K562 (cell line): ENCODE measurements around the gene THRSP. TPM values are rescaled to one million over a fixed set of nuclear protein-coding genes. Genes with fewer than 3 reads are reported as not detected.

Experiments
- ATAC-seq: fragments of 200-7000 bp; cut with Tn5 transposase; 3 replicates; pipeline ENCODE4 v1.9.1; 2020; ENCODE audit warnings: moderate library complexity
- BruUV-seq: library from RNA; stranded (reverse); fragments of 400-500 nt; replicated peaks from 2 replicates; lab custom pipeline; 2021; lab: Mats Ljungman, UMichigan
- CTCF ChIA-PET: fragments of 300-600 bp; formaldehyde crosslinking; extraction: SDS; loops from one replicate; lab custom pipeline; 2021; ENCODE audit warnings: low intra/inter-chr PET ratio; lab: Yijun Ruan, JAX
- POLR2A ChIA-PET: fragments of 300-600, 350-650 bp; sonication (Branson Sonifier 250); formaldehyde crosslinking; extraction: SDS; loops from one replicate; lab custom pipeline; 2021; ENCODE audit warnings: antibody characterized with exemption, inconsistent platforms; lab: Yijun Ruan, JAX
- DNase-seq, 4 experiments: peaks; one replicate each; pipeline versions ENCODE4 v3.0.0 to v3.0.0-alpha.2; 2011 to 2018; ENCODE audit warnings: low spot score in 3 of 4, mixed read lengths in 3 of 4; ENCODE audit errors: extremely low read depth in 1 of 4
- FAIRE-seq: peaks from 2 replicates; lab custom pipeline; 2011; peaks lifted over from hg19 to GRCh38; lab: Jason Lieb, UNC
- H2AFZ ChIP-seq: 2 replicates; pipeline ENCODE4 v1.6.0; 2011; ENCODE audit warnings: low read depth, low read length, control low read depth, inconsistent platforms
- H3K27ac ChIP-seq: fragments of 200-600 bp; 3 replicates; pipeline ENCODE4 v1.8.0; 2011; ENCODE audit warnings: low read depth, mild to moderate bottlenecking, control low read depth, inconsistent platforms, low read length, moderate library complexity, mixed read lengths; ENCODE audit errors: extremely low read depth
- H3K27me3 ChIP-seq, 2 experiments: fragments of 300-600 bp in 1 of 2; 2 replicates in 1 of 2; 3 replicates in 1 of 2; pipeline versions ENCODE4 v1.6.0 to v1.8.0; 2011; ENCODE audit warnings: inconsistent platforms in 2 of 2, low read length in 2 of 2, mild to moderate bottlenecking in 1 of 2, mixed read lengths in 1 of 2, moderate library complexity in 1 of 2; ENCODE audit not compliant: control insufficient read depth in 2 of 2, insufficient read depth in 2 of 2
- H3K36me3 ChIP-seq: fragments of 300-600 bp; 3 replicates; pipeline ENCODE4 v1.8.0; 2011; ENCODE audit warnings: mild to moderate bottlenecking, low read length, inconsistent platforms; ENCODE audit not compliant: control insufficient read depth, insufficient read depth
- H3K4me1 ChIP-seq, 2 experiments: fragments of 200-600 bp in 1 of 2; replicated peaks in 1 of 2; 2 replicates in 1 of 2; 3 replicates in 1 of 2; pipeline versions ENCODE4 v1.5.1 to v1.8.0; 2011; ENCODE audit warnings: inconsistent platforms in 2 of 2, low read length in 2 of 2, mild to moderate bottlenecking in 1 of 2, mixed read lengths in 1 of 2, moderate library complexity in 1 of 2; ENCODE audit not compliant: control insufficient read depth in 2 of 2, insufficient read depth in 2 of 2
- H3K4me2 ChIP-seq: 2 replicates; pipeline ENCODE4 v1.6.1; 2011; ENCODE audit warnings: low read length, control low read depth, inconsistent platforms, mixed read lengths; ENCODE audit not compliant: insufficient read depth
- H3K4me3 ChIP-seq: fragments of 200-600 bp; sonication (generic), shearing (Covaris generic); 2 replicates; pipeline ENCODE4 v1.5.1; 2016; ENCODE audit warnings: control low read depth, inconsistent platforms
- H3K79me2 ChIP-seq: fragments of 200-600 bp; 3 replicates; pipeline ENCODE4 v1.8.0; 2011; ENCODE audit warnings: low read length, inconsistent platforms; ENCODE audit not compliant: control insufficient read depth, insufficient read depth
- H3K9ac ChIP-seq, 2 experiments: 2 replicates each; pipeline versions ENCODE4 v1.6.0 to v1.6.1; 2011; ENCODE audit warnings: low read depth in 2 of 2, low read length in 2 of 2, control low read depth in 1 of 2, inconsistent platforms in 1 of 2, mild to moderate bottlenecking in 1 of 2, mixed read lengths in 1 of 2; ENCODE audit not compliant: insufficient read depth in 1 of 2
- H3K9me1 ChIP-seq: one replicate; pipeline ENCODE4 v1.6.0; 2011; ENCODE audit warnings: inconsistent platforms, mild to moderate bottlenecking, low read length, moderate library complexity; ENCODE audit not compliant: control insufficient read depth, insufficient read depth
- H3K9me3 ChIP-seq: replicated peaks from 2 replicates; pipeline ENCODE4 v1.5.1; 2011; ENCODE audit warnings: low read depth, low read length, inconsistent platforms; ENCODE audit not compliant: control insufficient read depth, insufficient read depth
- H4K20me1 ChIP-seq: replicated peaks from 2 replicates; pipeline ENCODE4 v1.6.1; 2011; ENCODE audit warnings: low read length, inconsistent platforms, mixed read lengths; ENCODE audit not compliant: control insufficient read depth, insufficient read depth
- EP300 ChIP-seq: IDR thresholded peaks from 2 replicates; pipeline ENCODE4 v1.6.1; 2012; ENCODE audit warnings: low read length, improper control_type of control experiment
- EZH2 ChIP-seq: IDR thresholded peaks from 2 replicates; pipeline ENCODE4 v1.6.1; 2012; ENCODE audit warnings: low read depth, mild to moderate bottlenecking, inconsistent platforms, low read length, borderline replicate concordance
- FOXJ2 ChIP-seq: fragments of 200-800 bp; sonication (Bioruptor generic); IDR thresholded peaks from 2 replicates; pipeline ENCODE4 v1.6.1; 2016; ENCODE audit warnings: missing genetic modification characterization, missing compliant biosample characterization
- MCM3 ChIP-seq: fragments of 450-650 bp; IDR thresholded peaks from 2 replicates; pipeline ENCODE4 v1.6.1; 2016
- MECOM ChIP-seq: fragments of 250-450 bp; sonication (Bioruptor Pico); IDR thresholded peaks from 2 replicates; pipeline ENCODE4 v1.8.0; 2022; ENCODE audit warnings: inconsistent platforms
- MXI1 ChIP-seq: IDR thresholded peaks from 2 replicates; pipeline ENCODE4 v1.6.1; 2011; ENCODE audit warnings: low read depth, mild to moderate bottlenecking, improper control_type of control experiment, low read length
- NFIC ChIP-seq: fragments of 450-650 bp; IDR thresholded peaks from 2 replicates; pipeline ENCODE4 v1.6.1; 2017; ENCODE audit warnings: mild to moderate bottlenecking, inconsistent platforms
- NFIX ChIP-seq: fragments of 250-450 bp; sonication (Bioruptor Pico); IDR thresholded peaks from 2 replicates; pipeline ENCODE4 v1.4.0; 2020; ENCODE audit warnings: low read depth, mild to moderate bottlenecking, moderate library complexity
- NR2C1 ChIP-seq, 2 experiments: fragments of 450-650 bp; IDR thresholded peaks; 2 replicates each; pipeline ENCODE4 v1.6.1; 2017; ENCODE audit warnings: mild to moderate bottlenecking in 2 of 2, antibody characterized with exemption in 1 of 2, inconsistent platforms in 1 of 2, missing compliant biosample characterization in 1 of 2, missing genetic modification characterization in 1 of 2
- POLR2AphosphoS2 ChIP-seq: IDR thresholded peaks from 2 replicates; pipeline ENCODE4 v1.6.1; 2012; ENCODE audit warnings: low read length, improper control_type of control experiment
- POLR2B ChIP-seq: fragments of 450-650 bp; IDR thresholded peaks from 2 replicates; pipeline ENCODE4 v1.6.1; 2018; ENCODE audit warnings: low read depth; ENCODE audit not compliant: partially characterized antibody
- SMAD1 ChIP-seq: fragments of 150-350 bp; IDR thresholded peaks from 2 replicates; pipeline ENCODE4 v1.6.1; 2014; ENCODE audit warnings: low read length, low read depth; ENCODE audit not compliant: partially characterized antibody
- TEAD2 ChIP-seq: fragments of 450-650 bp; IDR thresholded peaks from 2 replicates; pipeline ENCODE4 v1.6.1; 2016; ENCODE audit warnings: missing genetic modification characterization, control low read depth, missing compliant biosample characterization
- ZBTB33 ChIP-seq: sonication (generic); formaldehyde crosslinking; IDR thresholded peaks from 2 replicates; pipeline ENCODE4 v1.8.1; 2023; ENCODE audit warnings: mild to moderate bottlenecking, missing genetic modification reagents
- ZNF274 ChIP-seq: IDR thresholded peaks from 2 replicates; pipeline ENCODE4 v1.6.1; 2011; ENCODE audit warnings: low read depth, mild to moderate bottlenecking, low read length, moderate library complexity, borderline replicate concordance
- ZNF436 ChIP-seq: fragments of 250-450, 450-650 bp; sonication (Bioruptor Pico); formaldehyde crosslinking; IDR thresholded peaks from 2 replicates; pipeline ENCODE4 v1.7.0; 2020; ENCODE audit warnings: mild to moderate bottlenecking
- ZNF445 ChIP-seq: fragments of 250-450 bp; sonication (Bioruptor Pico); IDR thresholded peaks from 2 replicates; pipeline ENCODE4 v1.4.0; 2020; ENCODE audit warnings: low read depth, mild to moderate bottlenecking, moderate library complexity
- WGBS: fragments of 100-300 bp; shearing (Covaris generic); methylation state at CpG from one replicate; pipeline ENCODE4 v1.1.6; 2016; ENCODE audit warnings: low coverage, mixed read lengths; ENCODE audit not compliant: insufficient coverage; ENCODE audit errors: missing lambda C conversion rate; 5-methylcytosine and 5-hydroxymethylcytosine counted together
- in situ Hi-C: fragments of 300-500 bp; cut with MboI; formaldehyde crosslinking; loops from 4 replicates; pipeline ENCODE4 v1.15.0; 2018; ENCODE audit warnings: inconsistent platforms, mixed read lengths
- intact Hi-C: fragments of 100-400 bp; cut with micrococcal nuclease; formaldehyde crosslinking; loops from 2 replicates; pipeline ENCODE4 v1.14.2; 2022
- polyA plus RNA-seq, 8 experiments: library from polyadenylated mRNA; depleted of rRNA in 4 of 8; stranded (reverse) in 5 of 8; unstranded in 3 of 8; fragments of >200 nt; fragmentation: Nextera tagmentation in 2 of 8; fragmentation: Illumina TruSeq in 1 of 8; extraction: Ambion mirVana in 2 of 8; extraction: Trizol in 1 of 8; gene quantifications; 2 replicates each; pipeline versions ENCODE4 v1.2.1 to v1.2.3, GENCODE V29; 2011 to 2014; ENCODE audit warnings: inconsistent platforms in 1 of 8, missing spikeins in 1 of 8
- total RNA-seq, 7 experiments: library from RNA; depleted of rRNA in 6 of 7; stranded (reverse); fragments of >200 nt in 6 of 7; fragmentation: Illumina TruSeq in 2 of 7; extraction: Trizol in 2 of 7; gene quantifications; 2 replicates each; pipeline versions ENCODE4 v1.2.1 to v1.2.3, GENCODE V29; 2011 to 2021; ENCODE audit warnings: low replicate concordance in 1 of 7

THRSP gene
- total and polyA plus RNA-seq, 9 of the 15 experiments (the other 6 are each of a cell fraction or from before 2014, with no cell fraction given) = 0.23 to 0.56 (median 0.31) TPM; not detected in 2

GRCh38 chr11:78067704-78068103 is 4.0 kb downstream of the THRSP start:
- no peaks in the 10 kb centered on the region for H3K27me3 ChIP-seq
- no peak overlapping the region for H3K4me2 ChIP-seq
- ChIA-PET CTCF (no interaction called here), POLR2A (interaction anchor here (0.7 to 2.9 kb wide), 2 partner anchors 10 to 16 kb away, joined by 3 to 18 read pairs; no protein-coding TSS in a partner anchor)
- peaks cover 0 to 5% of the 10 kb centered on the region in 2 experiments; a peak in 2 of 5 replicates for H3K4me1 ChIP-seq
- DNase-seq (no peak), FAIRE-seq (no peak), ATAC-seq (peak; percentile 14; the same call in 2 of the 3 replicates)
- intact Hi-C loops (no loop called here), in situ Hi-C loops (no loop called here)
- TSS peak; percentile 4 for BruUV-seq
- 92% methylated on average over 4 of the region's 4 CpGs for WGBS
- no peaks in the 10 kb centered on the region for H3K9me1 ChIP-seq
- no peaks in the 10 kb centered on the region for H3K9me3 ChIP-seq
- H3K79me2 ChIP-seq = peaks cover 18% of the 10 kb centered on the region
- no peak overlapping the region for H3K9ac ChIP-seq
- H3K27ac ChIP-seq = no peak overlapping the region
- H3K36me3 ChIP-seq = peaks cover 50% of the 10 kb centered on the region
- TF ChIP-seq EP300 (no peak), POLR2B (peak; percentile 41), ZNF445 (CRISPR knock-in tag) (no peak), NFIC (peak; percentile 70), MXI1 (no peak), POLR2AphosphoS2 (peak; percentile 62; the same call in 1 of the 2 replicates), EZH2 (no peak)
- no peak overlapping the region for H2AFZ ChIP-seq
- no peaks in the 10 kb centered on the region for H4K20me1 ChIP-seq
- no peak overlapping the region for H3K4me3 ChIP-seq

- FAIRE-seq (no peak), DNase-seq (no peak), ATAC-seq (no peak)
- ChIA-PET POLR2A (interaction anchor here (0.9 to 2.9 kb wide), 4 partner anchors 9 to 35 kb away, joined by 3 to 18 read pairs (median 4); no protein-coding TSS in a partner anchor), CTCF (no interaction called here)
- Histone ChIP-seq H3K9me1 (no peaks in the 10 kb centered on the region), H3K4me2 (no peak overlapping the region), H3K79me2 (peaks cover 34% of the 10 kb centered on the region), H3K4me1 (no peaks in the 10 kb centered on the region), H3K27ac (no peak overlapping the region), H3K36me3 (peaks cover 54% of the 10 kb centered on the region), H3K27me3 (no peaks in the 10 kb centered on the region), H3K4me3 (no peak overlapping the region), H2AFZ (no peak overlapping the region), H3K9ac (no peak overlapping the region), H3K9me3 (no peaks in the 10 kb centered on the region), H4K20me1 (no peaks in the 10 kb centered on the region)
- WGBS = 65% methylated on average over 2 of the region's 2 CpGs
- TSS peak; percentile 9 for BruUV-seq
- intact Hi-C loops = no loop called here
- in situ Hi-C loops = no loop called here
- no peak for TF ChIP-seq ZNF274
- TF ChIP-seq ZBTB33 (CRISPR knock-in tag) = no peak
- TF ChIP-seq TEAD2 (tag) = no peak
- no peak for TF ChIP-seq MECOM
- peak; percentile 98 for TF ChIP-seq FOXJ2 (tag)
- no peak for TF ChIP-seq ZNF436 (CRISPR knock-in tag)
- peak; percentile 98 for TF ChIP-seq NFIC
- no peak for TF ChIP-seq MCM3
- peak; percentile 90 for TF ChIP-seq NFIX (CRISPR knock-in tag)
- TF ChIP-seq SMAD1 = peak; percentile 54
- no peak for TF ChIP-seq NR2C1 (IDR thresholded peaks at IDR 0.05)
- TF ChIP-seq NR2C1 (tag; IDR thresholded peaks at IDR 0.05) = no peak
Observed at GRCh38 chr11:78069465-78069864, 5.8 kb downstream of the THRSP start.
